K562 (cell line): Measurements from ENCODE around the gene DROSHA. TPM values are rescaled to one million over a fixed set of nuclear protein-coding genes. Genes with fewer than 3 reads are reported as not detected.

Source experiments
- ATAC-seq: fragments of 200-7000 bp; cut with Tn5 transposase; 3 replicates; pipeline ENCODE4 v1.9.1; 2020; ENCODE audit warnings: moderate library complexity
- BruUV-seq: library from RNA; stranded (reverse); fragments of 400-500 nt; replicated peaks from 2 replicates; lab custom pipeline; 2021; lab: Mats Ljungman, UMichigan
- CTCF ChIA-PET: fragments of 300-600 bp; formaldehyde crosslinking; extraction: SDS; loops from one replicate; lab custom pipeline; 2021; ENCODE audit warnings: low intra/inter-chr PET ratio; lab: Yijun Ruan, JAX
- POLR2A ChIA-PET: fragments of 300-600, 350-650 bp; sonication (Branson Sonifier 250); formaldehyde crosslinking; extraction: SDS; loops from one replicate; lab custom pipeline; 2021; ENCODE audit warnings: antibody characterized with exemption, inconsistent platforms; lab: Yijun Ruan, JAX
- DNase-seq, 4 experiments: peaks; one replicate each; pipeline versions ENCODE4 v3.0.0 to v3.0.0-alpha.2; 2011 to 2018; ENCODE audit warnings: low spot score in 3 of 4, mixed read lengths in 3 of 4; ENCODE audit errors: extremely low read depth in 1 of 4
- FAIRE-seq: peaks from 2 replicates; lab custom pipeline; 2011; peaks lifted over from hg19 to GRCh38; lab: Jason Lieb, UNC
- H2AFZ ChIP-seq: 2 replicates; pipeline ENCODE4 v1.6.0; 2011; ENCODE audit warnings: low read depth, low read length, control low read depth, inconsistent platforms
- H3K27ac ChIP-seq: fragments of 200-600 bp; 3 replicates; pipeline ENCODE4 v1.8.0; 2011; ENCODE audit warnings: low read depth, mild to moderate bottlenecking, control low read depth, inconsistent platforms, low read length, moderate library complexity, mixed read lengths; ENCODE audit errors: extremely low read depth
- H3K27me3 ChIP-seq, 2 experiments: fragments of 300-600 bp in 1 of 2; 2 replicates in 1 of 2; 3 replicates in 1 of 2; pipeline versions ENCODE4 v1.6.0 to v1.8.0; 2011; ENCODE audit warnings: inconsistent platforms in 2 of 2, low read length in 2 of 2, mild to moderate bottlenecking in 1 of 2, mixed read lengths in 1 of 2, moderate library complexity in 1 of 2; ENCODE audit not compliant: control insufficient read depth in 2 of 2, insufficient read depth in 2 of 2
- H3K36me3 ChIP-seq: fragments of 300-600 bp; 3 replicates; pipeline ENCODE4 v1.8.0; 2011; ENCODE audit warnings: mild to moderate bottlenecking, low read length, inconsistent platforms; ENCODE audit not compliant: control insufficient read depth, insufficient read depth
- H3K4me1 ChIP-seq, 2 experiments: fragments of 200-600 bp in 1 of 2; replicated peaks in 1 of 2; 2 replicates in 1 of 2; 3 replicates in 1 of 2; pipeline versions ENCODE4 v1.5.1 to v1.8.0; 2011; ENCODE audit warnings: inconsistent platforms in 2 of 2, low read length in 2 of 2, mild to moderate bottlenecking in 1 of 2, mixed read lengths in 1 of 2, moderate library complexity in 1 of 2; ENCODE audit not compliant: control insufficient read depth in 2 of 2, insufficient read depth in 2 of 2
- H3K4me2 ChIP-seq: 2 replicates; pipeline ENCODE4 v1.6.1; 2011; ENCODE audit warnings: low read length, control low read depth, inconsistent platforms, mixed read lengths; ENCODE audit not compliant: insufficient read depth
- H3K4me3 ChIP-seq: fragments of 200-600 bp; sonication (generic), shearing (Covaris generic); 2 replicates; pipeline ENCODE4 v1.5.1; 2016; ENCODE audit warnings: control low read depth, inconsistent platforms
- H3K79me2 ChIP-seq: fragments of 200-600 bp; 3 replicates; pipeline ENCODE4 v1.8.0; 2011; ENCODE audit warnings: low read length, inconsistent platforms; ENCODE audit not compliant: control insufficient read depth, insufficient read depth
- H3K9ac ChIP-seq, 2 experiments: 2 replicates each; pipeline versions ENCODE4 v1.6.0 to v1.6.1; 2011; ENCODE audit warnings: low read depth in 2 of 2, low read length in 2 of 2, control low read depth in 1 of 2, inconsistent platforms in 1 of 2, mild to moderate bottlenecking in 1 of 2, mixed read lengths in 1 of 2; ENCODE audit not compliant: insufficient read depth in 1 of 2
- H3K9me1 ChIP-seq: one replicate; pipeline ENCODE4 v1.6.0; 2011; ENCODE audit warnings: inconsistent platforms, mild to moderate bottlenecking, low read length, moderate library complexity; ENCODE audit not compliant: control insufficient read depth, insufficient read depth
- H3K9me3 ChIP-seq: replicated peaks from 2 replicates; pipeline ENCODE4 v1.5.1; 2011; ENCODE audit warnings: low read depth, low read length, inconsistent platforms; ENCODE audit not compliant: control insufficient read depth, insufficient read depth
- H4K20me1 ChIP-seq: replicated peaks from 2 replicates; pipeline ENCODE4 v1.6.1; 2011; ENCODE audit warnings: low read length, inconsistent platforms, mixed read lengths; ENCODE audit not compliant: control insufficient read depth, insufficient read depth
- ARID1B ChIP-seq: fragments of 450-650 bp; IDR thresholded peaks from 2 replicates; pipeline ENCODE4 v1.6.1; 2016; ENCODE audit warnings: antibody characterized with exemption, mild to moderate bottlenecking, inconsistent platforms
- ARNT ChIP-seq, 2 experiments: fragments of 450-650 bp; IDR thresholded peaks; 2 replicates each; pipeline ENCODE4 v1.6.1; 2016; ENCODE audit warnings: mild to moderate bottlenecking in 1 of 2
- BHLHE40 ChIP-seq: IDR thresholded peaks from 2 replicates; pipeline ENCODE4 v1.6.1; 2011; ENCODE audit warnings: low read length, improper control_type of control experiment
- CBX2 ChIP-seq: fragments of 200-600 bp; sonication (generic); IDR thresholded peaks from one replicate; pipeline ENCODE4 v1.6.1; 2012; ENCODE audit warnings: mild to moderate bottlenecking, low read length, inconsistent platforms; ENCODE audit not compliant: insufficient read depth, poor library complexity, severe bottlenecking
- FOXA3 ChIP-seq, 2 experiments: fragments of 450-650 bp in 1 of 2; sonication (generic) in 1 of 2; formaldehyde crosslinking; IDR thresholded peaks in 1 of 2; conservative IDR thresholded peaks in 1 of 2; 2 replicates each; pipeline versions ENCODE4 v1.4.0 to v1.8.0; 2020 to 2022; ENCODE audit warnings: mild to moderate bottlenecking in 2 of 2, missing genetic modification reagents in 1 of 2
- MCM3 ChIP-seq: fragments of 450-650 bp; IDR thresholded peaks from 2 replicates; pipeline ENCODE4 v1.6.1; 2016
- PHF20 ChIP-seq: fragments of 450-650 bp; IDR thresholded peaks from 2 replicates; pipeline ENCODE4 v1.6.1; 2018; ENCODE audit not compliant: partially characterized antibody
- PURB ChIP-seq: sonication (generic); formaldehyde crosslinking; IDR thresholded peaks from 2 replicates; pipeline ENCODE4 v1.9.0; 2021; ENCODE audit warnings: low read depth, mild to moderate bottlenecking, missing genetic modification reagents
- SIX5 ChIP-seq, 2 experiments: IDR thresholded peaks; 2 replicates each; pipeline ENCODE4 v1.6.1; 2011; ENCODE audit warnings: low read length in 2 of 2, borderline replicate concordance in 1 of 2, low read depth in 1 of 2, mild to moderate bottlenecking in 1 of 2, moderate library complexity in 1 of 2; ENCODE audit not compliant: insufficient read depth in 1 of 2
- ZBTB11 ChIP-seq, 3 experiments: fragments of 200-800 bp in 1 of 3; fragments of 250-450 bp in 1 of 3; fragments of 450-650 bp in 1 of 3; sonication (Bioruptor Pico) in 1 of 3; sonication (Bioruptor generic) in 1 of 3; formaldehyde crosslinking in 1 of 3; IDR thresholded peaks; 2 replicates each; pipeline versions ENCODE4 v1.6.1 to v1.8.0; 2016 to 2022; ENCODE audit warnings: mild to moderate bottlenecking in 2 of 3, missing genetic modification characterization in 2 of 3, missing compliant biosample characterization in 1 of 3, moderate library complexity in 1 of 3
- ZMIZ1 ChIP-seq, 2 experiments: fragments of 150-350 bp in 1 of 2; IDR thresholded peaks; 2 replicates each; pipeline ENCODE4 v1.6.1; 2012 to 2016; ENCODE audit warnings: low read depth in 2 of 2, low read length in 2 of 2, mild to moderate bottlenecking in 1 of 2, moderate library complexity in 1 of 2
- ZNF134 ChIP-seq: fragments of 250-450 bp; sonication (Bioruptor Pico); conservative IDR thresholded peaks from 2 replicates; pipeline ENCODE4 v1.4.0; 2020
- ZNF212 ChIP-seq: fragments of 450-650 bp; formaldehyde crosslinking; IDR thresholded peaks from 2 replicates; pipeline ENCODE4 v1.4.0; 2020; ENCODE audit warnings: mild to moderate bottlenecking
- ZNF589 ChIP-seq: fragments of 200-800 bp; sonication (Bioruptor generic); IDR thresholded peaks from 2 replicates; pipeline ENCODE4 v1.6.1; 2016; ENCODE audit warnings: low read depth, missing genetic modification characterization, missing compliant biosample characterization
- ZNF717 ChIP-seq: fragments of 250-450 bp; sonication (Bioruptor Pico); IDR thresholded peaks from 2 replicates; pipeline ENCODE4 v1.5.0; 2021
- ZNF778 ChIP-seq: fragments of 450-650 bp; formaldehyde crosslinking; IDR thresholded peaks from 2 replicates; pipeline ENCODE4 v1.4.0; 2020; ENCODE audit warnings: mild to moderate bottlenecking, moderate library complexity
- WGBS: fragments of 100-300 bp; shearing (Covaris generic); methylation state at CpG from one replicate; pipeline ENCODE4 v1.1.6; 2016; ENCODE audit warnings: low coverage, mixed read lengths; ENCODE audit not compliant: insufficient coverage; ENCODE audit errors: missing lambda C conversion rate; 5-methylcytosine and 5-hydroxymethylcytosine counted together
- in situ Hi-C: fragments of 300-500 bp; cut with MboI; formaldehyde crosslinking; loops from 4 replicates; pipeline ENCODE4 v1.15.0; 2018; ENCODE audit warnings: inconsistent platforms, mixed read lengths
- intact Hi-C: fragments of 100-400 bp; cut with micrococcal nuclease; formaldehyde crosslinking; loops from 2 replicates; pipeline ENCODE4 v1.14.2; 2022
- polyA plus RNA-seq, 8 experiments: library from polyadenylated mRNA; depleted of rRNA in 4 of 8; stranded (reverse) in 5 of 8; unstranded in 3 of 8; fragments of >200 nt; fragmentation: Nextera tagmentation in 2 of 8; fragmentation: Illumina TruSeq in 1 of 8; extraction: Ambion mirVana in 2 of 8; extraction: Trizol in 1 of 8; gene quantifications; 2 replicates each; pipeline versions ENCODE4 v1.2.1 to v1.2.3, GENCODE V29; 2011 to 2014; ENCODE audit warnings: inconsistent platforms in 1 of 8, missing spikeins in 1 of 8
- total RNA-seq, 7 experiments: library from RNA; depleted of rRNA in 6 of 7; stranded (reverse); fragments of >200 nt in 6 of 7; fragmentation: Illumina TruSeq in 2 of 7; extraction: Trizol in 2 of 7; gene quantifications; 2 replicates each; pipeline versions ENCODE4 v1.2.1 to v1.2.3, GENCODE V29; 2011 to 2021; ENCODE audit warnings: low replicate concordance in 1 of 7

The DROSHA gene
- total and polyA plus RNA-seq, 9 of the 15 experiments (the other 6 are each of a cell fraction or from before 2014, with no cell fraction given) = 52.5 to 109 (median 68.9) TPM

GRCh38 chr5:31496891-31497290, 35.0 kb downstream of the DROSHA start (continued):
- TF ChIP-seq ZNF778 (CRISPR knock-in tag) = no peak
- TF ChIP-seq ZNF717 = no peak
- TF ChIP-seq ZBTB11 (CRISPR knock-in tag; IDR thresholded peaks at IDR 0.05) = no peak
- TF ChIP-seq CBX2 = no peak
- TF ChIP-seq BHLHE40 = no peak
- no peak for TF ChIP-seq ARNT (IDR thresholded peaks at IDR 0.05)

- CTCF ChIA-PET = no interaction called here
- H4K20me1 ChIP-seq = no peaks in the 10 kb centered on the region
- no peak overlapping the region for H3K4me3 ChIP-seq
- BruUV-seq = no TSS peak
- intact Hi-C loops = no loop called here
- 92% methylated on average over 2 of the region's 2 CpGs for WGBS
- H2AFZ ChIP-seq = no peak overlapping the region
- H3K9me3 ChIP-seq = no peaks in the 10 kb centered on the region
- no peaks in the 10 kb centered on the region for H3K4me1 ChIP-seq
- H3K79me2 ChIP-seq = no peaks in the 10 kb centered on the region
- H3K36me3 ChIP-seq = peaks cover 94% of the 10 kb centered on the region
- ATAC-seq (no peak), FAIRE-seq (no peak), DNase-seq (no peak)
- H3K27ac ChIP-seq = no peak overlapping the region
- POLR2A ChIA-PET = interaction anchor here (0.6 to 1.4 kb wide), 4 partner anchors 15 to 115 kb away, joined by 3 read pairs; no protein-coding TSS in a partner anchor
- no peaks in the 10 kb centered on the region for H3K27me3 ChIP-seq
- in situ Hi-C loops = no loop called here
- H3K9ac ChIP-seq = no peak overlapping the region
- H3K9me1 ChIP-seq = no peaks in the 10 kb centered on the region
- H3K4me2 ChIP-seq = no peak overlapping the region
- TF ChIP-seq MCM3 (no peak), ARID1B (no peak), PURB (no peak), FOXA3 (CRISPR knock-in tag; conservative IDR thresholded peaks at IDR 0.05 in 1 of 2, IDR thresholded peaks at IDR 0.05 in 1 of 2) (no peak), SIX5 (IDR thresholded peaks at IDR 0.05; ENCODE audit: borderline replicate concordance in 1 of 2, insufficient read depth in 1 of 2, low read depth in 1 of 2, low read length in 2 of 2) (no peak), ZNF212 (CRISPR knock-in tag) (no peak), ZNF589 (CRISPR knock-in tag) (no peak), ZMIZ1 (IDR thresholded peaks at IDR 0.05; ENCODE audit: low read depth in 2 of 2, low read length in 2 of 2) (no peak), PHF20 (no peak), ZNF134 (CRISPR knock-in tag) (no peak)
Measured at GRCh38 chr5:31496301-31496700, 35.6 kb downstream of the DROSHA start.
